Right renal pelvis (tissue), 4 donors: ENCODE data around the gene ITGB3. TPM values are rescaled to one million over a fixed set of nuclear protein-coding genes. Genes with fewer than 3 reads are reported as not detected.

Experiments
- DNase-seq, 4 donors: peaks; one replicate each; pipeline ENCODE4 v3.0.0-alpha.2; 2013; ENCODE audit warnings: low read depth in 4 of 4, low spot score in 3 of 4, missing footprints in 1 of 4
- polyA plus RNA-seq, 4 donors: library from polyadenylated mRNA; unstranded; fragments of 120-200 nt; gene quantifications; one replicate each; pipeline ENCODE4 v1.2.1, GENCODE V29; 2013; ENCODE audit not compliant: insufficient read length in 4 of 4

The ITGB3 gene
- polyA plus RNA-seq, 4 donors, result 19.1 to 20.0 (median 19.3) TPM

DNA sequence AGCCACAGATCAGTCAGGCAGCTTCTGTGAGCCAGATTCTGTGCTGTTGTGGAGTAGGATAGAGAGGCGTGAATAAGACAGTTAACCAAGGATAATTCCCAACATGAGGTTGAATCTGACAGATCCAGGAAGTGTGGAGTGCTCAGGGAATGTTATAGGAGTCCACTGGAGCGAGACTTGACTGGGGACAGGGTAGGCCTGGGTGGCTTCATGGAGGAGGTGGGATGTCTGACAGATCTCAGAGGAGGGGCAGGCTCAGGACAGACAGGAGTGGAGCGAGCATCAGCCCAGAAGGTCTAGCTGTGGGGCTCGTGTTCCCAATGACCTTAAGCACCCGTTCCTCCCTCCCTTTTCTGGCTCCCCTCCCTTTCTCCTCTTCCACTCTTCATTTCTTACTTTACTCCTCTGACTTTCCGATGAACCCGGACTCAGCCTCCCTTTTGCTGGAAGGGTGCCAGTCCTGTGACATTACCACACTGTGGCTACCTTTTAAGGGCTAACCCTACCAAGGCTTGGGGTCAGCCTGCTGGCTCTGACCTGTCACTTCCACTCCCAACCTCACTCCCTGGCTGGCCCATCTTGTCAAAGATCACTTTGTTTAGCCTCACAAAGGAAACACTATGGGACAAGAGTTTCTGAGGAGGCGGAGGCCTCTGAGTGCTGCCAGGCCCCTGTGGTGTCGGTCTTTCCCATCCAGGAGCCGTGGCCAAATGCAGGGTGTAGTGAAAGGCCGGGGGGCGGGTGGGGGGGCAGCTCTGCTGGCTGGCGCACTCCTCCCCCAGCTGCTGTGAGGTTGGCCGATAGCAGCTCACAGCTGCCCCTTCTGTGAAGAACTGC is 41.6 kb downstream of the ITGB3 start:
- DNase-seq, result no peak

- DNase-seq, result no peak
These were observed 42.2 kb downstream of the ITGB3 start for GRCh38 chr17:47295874-47296255.

GRCh38 chr17:47297661-47298400 is 44.2 kb downstream of the ITGB3 start:
- DNase-seq, result no peak

GRCh38 chr17:47298712-47299111 is 45.1 kb downstream of the ITGB3 start:
- DNase-seq, result no peak

GRCh38 chr17:47299239-47299910 is 45.7 kb downstream of the ITGB3 start:
- DNase-seq, result no peak

- no peak for DNase-seq
These were observed 47.1 kb downstream of the ITGB3 start for GRCh38 chr17:47300718-47301117.

GRCh38 chr17:47301161-47301560 is 47.5 kb downstream of the ITGB3 start:
- DNase-seq, result no peak

GRCh38 chr17:47301831-47302230 is 48.2 kb downstream of the ITGB3 start:
- DNase-seq, result no peak

DNA sequence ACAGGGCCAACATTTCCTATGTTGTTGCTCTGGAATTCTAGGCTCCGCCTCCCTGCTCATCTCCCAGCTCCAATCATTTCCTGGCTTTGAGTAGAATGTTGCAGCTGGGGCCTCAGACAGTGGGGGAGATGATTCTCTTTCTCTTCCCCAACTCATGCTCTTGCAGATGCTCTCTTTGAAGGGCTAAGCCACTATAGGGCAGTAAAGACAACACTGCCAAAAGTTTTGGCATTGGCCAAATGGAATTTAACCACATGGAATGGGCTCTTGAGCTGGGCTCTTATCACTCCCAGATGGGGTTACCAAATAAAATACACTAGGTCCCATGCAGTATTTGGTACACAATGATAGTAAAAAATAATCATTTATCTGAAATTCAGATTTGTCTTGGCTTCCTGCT is 50.6 kb downstream of the ITGB3 start:
- no peak for DNase-seq

DNA sequence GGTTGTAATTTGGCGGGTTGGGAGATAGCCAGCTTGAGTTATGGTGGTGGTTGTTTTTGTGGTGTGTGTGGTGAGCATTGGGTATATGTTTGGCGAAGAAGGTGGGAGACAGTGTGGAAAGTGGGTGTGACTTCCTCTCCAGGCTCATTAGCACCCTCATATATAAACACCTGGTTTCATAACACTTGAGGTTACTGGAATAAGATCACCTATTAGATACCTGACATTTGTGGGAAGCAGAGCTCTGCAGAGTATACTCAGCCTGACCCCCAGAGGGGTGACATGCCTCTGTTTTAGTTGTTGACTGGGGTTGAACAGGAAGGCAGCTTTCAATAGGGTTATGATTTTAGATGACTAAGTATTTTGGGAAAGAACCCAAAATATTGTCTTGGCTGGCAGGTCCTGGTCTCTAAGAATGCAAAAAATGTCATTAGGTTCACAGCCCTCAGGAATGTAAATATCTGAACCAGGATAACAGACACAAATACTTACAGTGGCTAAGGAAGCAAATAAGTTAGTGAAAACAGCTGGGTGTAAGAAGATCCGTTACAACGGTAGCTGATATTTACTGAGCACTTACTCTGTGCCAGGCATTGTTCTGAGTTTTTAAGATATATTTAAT is 51.8 kb downstream of the ITGB3 start:
- DNase-seq, result no peak

- DNase-seq, result no peak
These were observed 56.6 kb downstream of the ITGB3 start for GRCh38 chr17:47310186-47310733.

- DNase-seq, result no peak
These were observed 57.8 kb downstream of the ITGB3 start for GRCh38 chr17:47311420-47311819.

GRCh38 chr17:47315451-47316266 is 62.0 kb downstream of the ITGB3 start:
- peak in 3 of 4 donors; percentile 35 to 52 (median 47) for DNase-seq

- no peak for DNase-seq
These were observed 62.7 kb downstream of the ITGB3 start for GRCh38 chr17:47316311-47316710.

DNA sequence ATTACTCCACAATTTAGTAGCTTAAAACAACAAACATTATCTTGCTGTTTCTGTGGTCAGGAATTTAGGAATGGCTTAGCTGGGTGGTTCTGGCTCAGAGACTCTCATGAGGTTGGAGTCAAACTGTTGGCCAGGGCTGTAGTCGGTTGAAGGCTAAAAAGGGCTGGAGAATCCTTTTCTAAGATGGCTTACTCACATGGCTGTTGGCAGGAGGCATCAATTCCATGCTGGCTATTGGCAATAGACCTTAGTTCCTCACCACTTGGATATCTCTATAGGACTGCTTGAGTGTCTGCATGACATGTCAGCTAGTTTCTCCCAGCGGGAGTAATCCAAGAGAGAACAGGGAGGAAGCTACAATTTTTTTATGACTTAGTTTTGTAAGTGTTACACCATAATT is 63.5 kb downstream of the ITGB3 start:
- no peak for DNase-seq

- DNase-seq, result no peak
These were observed 64.7 kb downstream of the ITGB3 start for GRCh38 chr17:47318197-47318918.

DNA sequence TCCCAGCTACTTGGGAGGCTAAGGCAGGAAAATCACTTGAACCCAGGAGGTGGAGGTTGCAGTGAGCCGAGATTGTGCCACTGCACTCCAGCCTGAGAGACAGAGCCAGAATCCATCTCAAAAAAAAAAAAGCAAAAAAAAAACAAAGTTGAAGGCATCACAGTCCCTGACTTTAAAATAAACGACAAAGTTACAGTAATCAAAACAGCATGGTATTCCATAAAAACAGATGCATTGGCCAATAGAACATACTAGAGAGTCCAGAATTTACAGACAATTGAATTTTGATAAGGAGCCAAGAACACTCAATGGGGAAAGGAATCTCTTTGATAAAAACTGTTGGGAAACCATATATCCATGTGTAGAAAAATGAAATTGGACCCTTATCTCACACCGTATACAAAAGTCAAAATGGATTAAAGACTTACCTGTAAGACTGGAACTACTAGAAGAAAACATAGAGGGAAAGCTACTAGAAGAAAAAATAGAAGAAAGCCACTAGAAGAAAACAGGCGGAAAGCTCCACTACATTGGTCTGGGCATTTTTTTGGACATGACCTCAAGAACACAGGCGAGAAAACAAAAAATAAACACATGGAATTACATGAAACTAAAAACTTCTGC is 67.4 kb downstream of the ITGB3 start:
- no peak for DNase-seq

DNA sequence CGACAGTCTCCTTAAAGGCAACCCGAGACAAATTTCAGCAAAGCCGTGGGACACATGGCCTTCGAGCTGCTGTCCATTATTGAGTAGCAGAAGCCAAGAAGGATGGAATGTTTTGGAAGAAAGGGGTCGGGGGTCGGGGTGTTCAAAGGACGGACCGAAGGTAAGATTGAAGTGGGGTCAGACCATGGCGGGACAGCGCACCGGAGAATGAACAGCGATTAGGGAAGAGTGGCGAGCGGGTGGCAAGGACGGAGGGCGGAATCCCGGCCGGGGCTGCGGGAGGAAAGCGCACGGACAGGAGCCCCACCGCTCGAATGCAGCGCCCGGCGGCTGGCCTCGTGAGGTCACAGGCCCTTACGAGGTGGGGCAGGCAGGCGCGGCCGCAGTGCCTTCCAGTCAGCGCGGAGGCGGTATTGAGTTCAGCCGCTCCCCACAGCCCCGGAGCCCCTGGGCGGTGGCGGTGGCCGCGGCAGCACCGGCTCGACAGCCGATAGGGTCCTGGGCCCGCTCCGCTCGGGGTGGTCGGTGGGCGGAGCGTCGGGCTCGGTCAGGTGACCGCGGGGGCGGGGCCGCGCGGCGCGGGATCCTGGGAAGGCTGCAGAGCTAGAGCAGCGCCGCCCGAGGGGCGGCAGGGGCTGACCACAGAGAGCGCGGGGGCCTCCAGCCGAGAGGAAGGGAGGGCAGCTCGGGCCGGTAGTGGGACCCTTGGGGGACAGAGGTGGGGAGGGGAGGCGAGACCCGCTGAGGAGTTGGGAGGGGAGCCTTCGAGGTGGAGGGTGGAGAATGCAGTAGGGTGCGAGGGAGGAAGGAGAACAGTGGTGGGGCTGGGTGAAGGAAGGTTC is 70.0 kb downstream of the ITGB3 start, which contains the start of gene EFCAB13:
TSS of gene EFCAB13 (plus strand) at position 574 of the 842 bp plus-strand sequence. CDS start 4,399 bp downstream, outside the sequence.
- DNase-seq, result peak; percentile 66 to 75 (median 71)
